Fibroblast of mammary gland (primary cell): ENCODE measurements around the gene CHST8.
"Not testable (repeated sequence)": the region's sequence is repeated elsewhere in the genome, so short reads cannot be mapped to it uniquely, and the experiment has no call there.

Experiments
- DNase-seq: peaks from one replicate; pipeline ENCODE4 v3.0.0-alpha.2; 2010; ENCODE audit warnings: low read depth
- H3K4me3 ChIP-seq: 2 replicates; pipeline ENCODE4 v1.5.1; 2011; ENCODE audit warnings: low read depth, mild to moderate bottlenecking, low read length, moderate library complexity; ENCODE audit not compliant: control insufficient read depth
- TF ChIP-seq, protein P1 (sequence below): conservative IDR thresholded peaks from 2 replicates; pipeline ENCODE4 v1.5.1; 2011; ENCODE audit warnings: low read depth, low read length, inconsistent platforms; ENCODE audit not compliant: control insufficient read depth, insufficient read depth

Gene CHST8

DNA sequence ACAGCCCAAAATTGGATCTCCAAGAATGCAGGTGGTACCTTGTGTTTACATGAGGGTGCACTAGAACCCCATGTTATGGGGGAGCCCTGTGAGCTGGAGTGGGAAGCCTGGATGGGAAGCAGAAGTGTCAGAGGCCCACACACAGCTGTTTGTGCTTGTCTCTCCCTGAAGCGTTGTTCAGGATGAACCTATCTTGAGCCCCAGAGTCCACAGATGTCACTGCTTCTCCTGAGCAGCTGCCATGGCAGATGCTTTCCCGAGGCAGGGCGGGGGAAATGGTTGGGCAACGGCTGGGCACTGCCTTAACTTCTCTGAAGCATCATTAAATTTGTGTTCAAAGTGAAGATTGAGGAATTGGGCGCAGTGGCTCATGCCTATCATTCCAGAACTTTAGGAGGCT lies 17.1 kb upstream of the CHST8 start:
- TF ChIP-seq, protein P1, sequence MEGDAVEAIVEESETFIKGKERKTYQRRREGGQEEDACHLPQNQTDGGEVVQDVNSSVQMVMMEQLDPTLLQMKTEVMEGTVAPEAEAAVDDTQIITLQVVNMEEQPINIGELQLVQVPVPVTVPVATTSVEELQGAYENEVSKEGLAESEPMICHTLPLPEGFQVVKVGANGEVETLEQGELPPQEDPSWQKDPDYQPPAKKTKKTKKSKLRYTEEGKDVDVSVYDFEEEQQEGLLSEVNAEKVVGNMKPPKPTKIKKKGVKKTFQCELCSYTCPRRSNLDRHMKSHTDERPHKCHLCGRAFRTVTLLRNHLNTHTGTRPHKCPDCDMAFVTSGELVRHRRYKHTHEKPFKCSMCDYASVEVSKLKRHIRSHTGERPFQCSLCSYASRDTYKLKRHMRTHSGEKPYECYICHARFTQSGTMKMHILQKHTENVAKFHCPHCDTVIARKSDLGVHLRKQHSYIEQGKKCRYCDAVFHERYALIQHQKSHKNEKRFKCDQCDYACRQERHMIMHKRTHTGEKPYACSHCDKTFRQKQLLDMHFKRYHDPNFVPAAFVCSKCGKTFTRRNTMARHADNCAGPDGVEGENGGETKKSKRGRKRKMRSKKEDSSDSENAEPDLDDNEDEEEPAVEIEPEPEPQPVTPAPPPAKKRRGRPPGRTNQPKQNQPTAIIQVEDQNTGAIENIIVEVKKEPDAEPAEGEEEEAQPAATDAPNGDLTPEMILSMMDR = no peak
- H3K4me3 ChIP-seq = no peak overlapping the region
- DNase-seq = no peak

DNA sequence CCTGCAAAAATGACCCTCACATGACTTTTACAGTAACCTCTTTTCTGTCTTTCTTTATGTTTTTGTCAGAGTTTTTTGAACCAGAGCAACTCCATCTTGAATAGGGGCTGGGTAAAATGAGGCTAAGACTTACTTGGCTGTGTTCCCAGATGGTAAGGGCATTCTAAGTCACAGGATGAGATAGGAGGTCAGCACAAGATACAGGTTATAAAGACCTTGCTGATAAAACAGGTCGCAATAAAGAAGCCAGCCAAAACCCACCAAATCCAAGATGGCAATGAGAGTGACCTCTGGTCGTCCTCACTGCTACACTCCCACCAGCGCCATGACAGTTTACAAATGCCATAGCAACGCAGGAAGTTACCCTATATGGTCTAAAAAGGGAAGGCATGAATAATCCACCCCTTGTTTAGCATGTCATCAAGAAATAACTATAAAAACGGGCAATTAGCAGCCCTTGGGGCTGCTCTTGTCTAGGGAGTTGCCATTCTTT lies 15.9 kb upstream of the CHST8 start:
- H3K4me3 ChIP-seq, DNase-seq: not testable (repeated sequence)

DNA sequence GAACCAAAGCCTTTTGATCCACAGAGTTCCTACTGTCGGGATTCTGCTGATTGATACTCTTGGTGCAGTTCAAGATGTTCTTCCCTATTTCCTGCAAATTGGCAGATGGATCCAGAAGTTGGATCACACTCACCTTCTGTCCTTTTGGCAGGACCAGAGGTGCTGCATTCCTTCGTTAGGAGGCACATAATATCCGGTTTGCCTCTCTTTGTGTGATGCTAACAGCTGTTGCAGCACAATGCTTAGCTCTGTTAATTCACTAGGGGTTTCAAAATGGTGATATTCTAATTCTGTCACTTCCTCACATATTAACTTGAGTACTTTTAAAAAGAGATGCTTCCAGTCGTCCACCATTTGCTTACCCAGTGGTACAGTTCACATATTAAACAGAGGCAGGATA lies 15.2 kb upstream of the CHST8 start:
- H3K4me3 ChIP-seq = no peak overlapping the region
- no peak for DNase-seq
- TF ChIP-seq, protein P1 = no peak

DNA sequence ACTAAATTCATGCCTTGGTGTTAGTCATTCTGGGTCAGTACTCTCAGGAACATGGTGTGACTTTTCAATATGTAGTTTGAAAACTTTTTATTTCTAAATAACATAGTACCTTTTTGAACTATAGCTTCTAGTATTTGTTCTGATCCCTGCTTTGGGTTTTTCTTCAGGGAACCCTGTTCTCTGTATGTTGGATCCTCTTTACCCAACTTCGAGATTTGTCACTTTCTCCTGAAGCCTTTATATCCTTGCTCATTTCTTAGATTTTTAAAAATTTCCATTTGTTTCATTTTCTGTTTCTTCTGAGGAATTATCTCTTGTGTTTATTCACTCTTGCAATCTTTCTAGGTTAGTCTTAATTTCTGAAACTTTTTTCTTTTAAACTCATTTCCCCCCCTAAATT lies 12.4 kb upstream of the CHST8 start:
- H3K4me3 ChIP-seq = no peak overlapping the region
- TF ChIP-seq, protein P1 = no peak
- no peak for DNase-seq

DNA sequence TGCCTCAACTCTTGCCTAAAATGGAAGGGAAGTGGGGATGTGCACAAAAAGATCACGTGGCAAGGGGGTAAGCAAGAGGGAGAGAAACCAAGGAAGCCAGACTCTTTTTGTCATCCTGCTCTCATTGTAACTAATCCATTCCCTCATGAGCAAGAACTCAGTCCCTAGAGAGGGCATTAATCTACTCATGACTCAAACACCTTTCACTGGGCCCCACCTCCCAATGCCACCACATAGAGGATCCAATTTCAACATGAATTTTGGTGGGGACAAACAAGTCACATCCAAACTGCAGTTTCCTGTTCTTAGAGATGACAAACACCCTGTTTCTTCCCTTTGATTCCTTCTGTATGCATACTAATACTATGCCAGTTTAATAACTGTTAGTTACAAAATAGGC lies 11.2 kb upstream of the CHST8 start:
- no peak for DNase-seq
- TF ChIP-seq, protein P1 = no peak

DNA sequence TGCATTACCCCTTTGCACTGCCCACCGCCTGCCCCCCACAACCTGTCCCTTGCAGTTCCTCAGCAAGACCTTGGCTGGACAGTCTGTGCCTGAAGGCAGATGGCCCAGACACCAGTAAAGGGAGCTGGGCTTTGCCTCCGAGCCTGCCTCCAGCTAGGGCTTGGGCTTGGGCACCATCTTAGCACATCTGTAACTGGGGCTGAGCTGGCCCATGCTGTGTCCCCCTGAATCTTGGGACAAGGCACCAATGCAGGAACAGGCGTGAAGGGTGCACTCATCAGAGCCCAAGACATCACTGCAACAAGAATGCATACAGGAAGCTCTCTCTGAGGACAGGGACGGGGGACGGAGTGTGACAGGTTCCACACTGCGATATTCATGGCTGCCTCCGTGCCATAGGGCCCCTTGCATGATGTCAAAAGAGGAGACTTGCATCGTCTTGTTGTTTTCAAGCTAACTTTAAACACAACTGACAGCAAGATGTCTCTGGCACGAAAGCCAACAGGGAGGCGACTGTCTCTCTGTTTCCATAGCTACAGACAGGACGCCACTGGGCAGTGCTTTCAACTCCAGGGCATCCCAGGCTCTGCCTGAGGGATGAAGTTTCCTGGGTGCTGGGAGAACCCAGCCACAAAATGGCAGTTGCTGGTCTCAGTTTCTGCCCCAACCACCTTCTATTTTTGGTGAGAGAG lies 8.7 kb upstream of the CHST8 start:
- H3K4me3 ChIP-seq = no peak overlapping the region
- DNase-seq = no peak
- TF ChIP-seq, protein P1 = no peak

More for the DNA sequence above, 11.2 kb upstream of the CHST8 start:
- no peak overlapping the region for H3K4me3 ChIP-seq

DNA sequence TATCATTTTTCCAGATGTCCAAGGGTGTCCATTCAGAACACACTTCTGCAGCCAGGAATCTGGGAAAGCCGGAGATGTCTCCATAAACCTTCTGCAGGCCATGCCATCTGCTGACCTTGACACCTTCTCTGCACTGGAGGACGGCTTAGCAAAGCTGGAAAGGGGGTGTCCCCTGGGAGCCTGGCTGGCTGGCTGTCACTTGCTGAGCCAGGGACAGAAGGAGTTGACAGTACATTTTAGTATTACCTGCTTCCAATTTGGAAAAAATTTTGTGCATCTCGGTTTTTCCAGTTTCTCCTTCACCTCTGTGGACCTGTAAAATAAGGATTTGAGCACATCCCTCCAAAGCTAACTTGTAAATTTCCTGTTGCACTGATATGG lies 8.1 kb upstream of the CHST8 start:
- TF ChIP-seq, protein P1 = no peak
- H3K4me3 ChIP-seq = no peak overlapping the region
- DNase-seq = no peak
